ENCODE measurements around the gene HOXA3. TPM values are rescaled to one million over a fixed set of nuclear protein-coding genes. Genes with fewer than 3 reads are reported as not detected.
A peak's percentile ranks its signal among the peaks of the same experiment; 100 is the strongest.

Gene HOXA3
- total RNA-seq, 1 donor from 2014 or later: 3.9 TPM

DNA sequence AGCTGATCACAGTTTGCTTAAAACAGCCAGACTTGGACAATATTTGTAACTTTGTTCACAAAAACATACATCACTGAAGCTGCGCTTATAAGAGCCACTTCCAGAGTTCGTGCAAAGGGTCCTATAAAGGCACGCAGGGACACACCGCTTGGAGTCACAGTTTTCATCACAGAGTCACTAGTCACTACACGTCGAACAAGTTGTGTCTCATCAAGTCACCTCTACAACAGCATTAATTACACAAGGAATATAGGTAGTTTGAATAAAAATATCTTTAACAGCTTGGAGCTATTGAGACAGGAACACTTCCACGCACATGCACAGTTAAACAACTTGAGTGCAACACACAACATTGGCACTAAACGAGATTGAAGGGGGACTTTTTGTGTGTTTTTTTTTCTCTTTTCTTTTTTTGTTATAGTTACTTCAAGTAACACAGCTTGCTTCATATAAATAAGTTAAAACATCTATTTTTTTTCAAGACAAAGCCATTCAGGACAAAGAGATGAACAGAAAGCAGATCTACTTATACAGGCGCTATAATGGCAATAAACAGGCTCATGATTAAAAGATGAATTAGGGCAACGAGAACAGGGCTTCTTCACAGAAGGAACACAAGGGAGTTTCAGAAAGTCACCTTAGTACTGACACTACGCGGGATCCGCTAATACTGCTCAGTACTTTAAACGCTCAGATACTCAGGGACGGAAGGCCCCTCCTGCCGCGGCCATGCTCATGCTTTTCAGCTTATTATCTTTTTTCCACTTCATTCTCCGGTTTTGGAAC is 11.1 kb downstream of the HOXA3 start:
- Histone ChIP-seq H3K4me1 (peaks cover 8% of the 10 kb centered on the region), H3K36me3 (peaks cover 0 to 11% of the 10 kb centered on the region in 2 donors), H3K9me3 (no peaks in the 10 kb centered on the region), H3K27ac (no peak overlapping the region), H3K4me3 (no peak overlapping the region), H3K27me3 (no peaks in the 10 kb centered on the region)
- intact Hi-C loops (cut with DNase I): no loop called here
- TF ChIP-seq CTCF (IDR thresholded peaks at IDR 0.05): no peak
- no peak for TF ChIP-seq POLR2A (IDR thresholded peaks at IDR 0.05)
- TF ChIP-seq POLR2AphosphoS5 (IDR thresholded peaks at IDR 0.05; ENCODE audit: insufficient read depth in 1 of 2, low read depth in 1 of 2): no peak
- DNase-seq (ENCODE audit: extremely low spot score in 2 of 2): no peak

- no peaks in the 10 kb centered on the region for H3K9me3 ChIP-seq
- peaks cover 0 to 11% of the 10 kb centered on the region in 2 donors for H3K36me3 ChIP-seq
- no peak overlapping the region for H3K27ac ChIP-seq
- no peak for DNase-seq (ENCODE audit: extremely low spot score in 2 of 2)
- peaks cover 8% of the 10 kb centered on the region for H3K4me1 ChIP-seq
- no peaks in the 10 kb centered on the region for H3K27me3 ChIP-seq
- H3K4me3 ChIP-seq: no peak overlapping the region
- intact Hi-C loops (cut with DNase I): no loop called here
- TF ChIP-seq POLR2AphosphoS5 (IDR thresholded peaks at IDR 0.05; ENCODE audit: insufficient read depth in 1 of 2, low read depth in 1 of 2) (no peak), CTCF (IDR thresholded peaks at IDR 0.05) (no peak), POLR2A (IDR thresholded peaks at IDR 0.05) (no peak)
Observed at GRCh38 chr7:27140126-27140857, 12.1 kb downstream of the HOXA3 start.

DNA sequence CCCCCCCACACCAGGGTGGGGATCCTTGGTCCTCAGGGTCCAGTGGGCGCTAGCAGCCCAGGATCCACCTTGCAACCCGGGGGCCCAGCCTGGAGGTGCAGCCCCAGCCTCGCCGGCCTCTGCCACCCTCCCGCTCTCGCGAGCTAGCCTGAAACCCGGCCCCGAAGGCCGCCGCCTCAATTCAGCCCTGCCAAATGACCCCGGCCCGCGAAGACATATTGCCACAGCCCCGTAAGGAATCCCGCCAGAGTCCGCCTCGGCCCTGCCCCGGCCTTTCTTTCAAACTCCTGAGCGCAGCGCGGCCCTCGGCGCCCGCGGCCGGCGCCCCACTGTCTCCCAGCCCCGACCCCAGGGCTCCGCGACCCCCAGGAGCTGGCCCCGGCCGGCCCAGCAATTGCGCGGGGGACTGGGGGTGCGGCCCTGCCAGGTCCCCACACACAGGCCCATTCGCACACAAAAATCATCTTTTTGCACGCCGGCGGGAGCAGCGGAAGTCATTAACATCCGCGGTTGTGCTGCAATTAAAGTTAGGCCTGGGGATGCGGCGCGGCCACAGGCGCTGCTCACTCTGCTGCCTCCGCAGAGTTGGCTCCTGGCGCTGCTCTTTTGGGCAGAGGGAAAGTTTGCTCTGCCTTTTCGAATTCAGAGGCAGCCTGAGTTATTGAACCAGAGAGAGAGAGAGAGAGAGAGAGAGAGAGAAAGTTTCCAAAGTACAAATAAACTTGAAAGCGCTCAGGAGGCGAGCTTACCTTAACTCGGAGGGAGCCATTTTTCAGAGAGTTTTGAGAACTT is 12.9 kb downstream of the HOXA3 start:
- DNase-seq (ENCODE audit: extremely low spot score in 2 of 2): no peak
- Histone ChIP-seq H3K27ac (no peak overlapping the region), H3K9me3 (no peaks in the 10 kb centered on the region), H3K4me3 (peak overlapping the region in 1 of 2 donors; percentile 23), H3K36me3 (peaks cover 0 to 9% of the 10 kb centered on the region in 2 donors), H3K27me3 (no peaks in the 10 kb centered on the region), H3K4me1 (peaks cover 8% of the 10 kb centered on the region)
- TF ChIP-seq CTCF (IDR thresholded peaks at IDR 0.05) (no peak), POLR2AphosphoS5 (IDR thresholded peaks at IDR 0.05; ENCODE audit: insufficient read depth in 1 of 2, low read depth in 1 of 2) (no peak), POLR2A (IDR thresholded peaks at IDR 0.05) (no peak)
- intact Hi-C loops (cut with DNase I): no loop called here

DNA sequence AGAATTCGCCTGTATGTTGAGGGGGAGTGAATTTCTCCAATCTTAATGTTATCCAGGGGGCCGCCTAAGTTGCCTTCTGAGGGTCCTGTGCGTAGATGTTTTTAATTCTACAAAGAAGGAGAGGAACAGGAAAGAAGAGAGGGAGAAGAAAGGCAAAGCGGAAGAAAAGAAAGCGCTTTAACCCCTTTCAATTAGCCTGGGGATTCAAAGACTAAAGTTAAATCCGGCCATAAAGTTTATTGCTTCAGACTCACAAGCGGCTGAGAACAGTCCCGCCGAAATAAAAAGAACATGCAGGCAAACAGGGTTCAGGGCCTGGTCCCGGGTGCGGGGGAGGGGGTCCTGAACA is 13.4 kb downstream of the HOXA3 start:
- no peaks in the 10 kb centered on the region for H3K27me3 ChIP-seq

More for the DNA sequence above, 13.4 kb downstream of the HOXA3 start:
- no peak overlapping the region for H3K27ac ChIP-seq
- peaks cover 8% of the 10 kb centered on the region for H3K4me1 ChIP-seq
- no peaks in the 10 kb centered on the region for H3K9me3 ChIP-seq
- DNase-seq (ENCODE audit: extremely low spot score in 2 of 2): no peak
- peaks cover 0 to 4% of the 10 kb centered on the region in 2 donors for H3K36me3 ChIP-seq
- H3K4me3 ChIP-seq: no peak overlapping the region
- intact Hi-C loops (cut with DNase I): no loop called here
- TF ChIP-seq POLR2AphosphoS5 (IDR thresholded peaks at IDR 0.05; ENCODE audit: insufficient read depth in 1 of 2, low read depth in 1 of 2): no peak
- TF ChIP-seq CTCF (IDR thresholded peaks at IDR 0.05): no peak
- no peak for TF ChIP-seq POLR2A (IDR thresholded peaks at IDR 0.05)
